Osteocyte (in vitro differentiated cells): ENCODE data around the gene PHACTR3. TPM values are rescaled to one million over a fixed set of nuclear protein-coding genes. Genes with fewer than 3 reads are reported as not detected.
A peak's percentile ranks its signal among the peaks of the same experiment; 100 is the strongest.

ENCODE experiments used
- DNase-seq: peaks from one replicate; pipeline ENCODE4 v3.0.0; 2021; ENCODE audit warnings: mixed read lengths; ENCODE audit not compliant: unreplicated experiment; ENCODE audit errors: extremely low spot score
- H3K27ac Mint-ChIP-seq: one replicate; pipeline ENCODE4 v1.8.0; 2021; ENCODE audit warnings: mild to moderate bottlenecking, mixed read lengths; ENCODE audit not compliant: unreplicated experiment
- H3K27me3 Mint-ChIP-seq: one replicate; pipeline ENCODE4 v1.8.0; 2021; ENCODE audit warnings: mixed read lengths; ENCODE audit not compliant: unreplicated experiment
- H3K36me3 Mint-ChIP-seq: one replicate; pipeline ENCODE4 v1.8.0; 2021; ENCODE audit warnings: mixed read lengths; ENCODE audit not compliant: unreplicated experiment
- H3K4me1 Mint-ChIP-seq: one replicate; pipeline ENCODE4 v1.8.0; 2021; ENCODE audit warnings: mixed read lengths; ENCODE audit not compliant: unreplicated experiment
- H3K4me3 Mint-ChIP-seq: one replicate; pipeline ENCODE4 v1.8.0; 2021; ENCODE audit warnings: mild to moderate bottlenecking, moderate library complexity, mixed read lengths; ENCODE audit not compliant: unreplicated experiment
- H3K9me3 Mint-ChIP-seq: one replicate; pipeline ENCODE4 v1.8.0; 2021; ENCODE audit warnings: mixed read lengths; ENCODE audit not compliant: unreplicated experiment
- CTCF ChIP-seq: fragments of 200-600 bp; sonication (generic); IDR thresholded peaks from 2 replicates; pipeline ENCODE4 v1.5.0; 2021; ENCODE audit warnings: antibody characterized with exemption, mild to moderate bottlenecking, moderate library complexity
- total RNA-seq: library from RNA; stranded (reverse); gene quantifications from 2 replicates; pipeline ENCODE4 v1.2.1, GENCODE V29; 2021

Gene PHACTR3
- total RNA-seq, 1 donor from 2014 or later, result not detected

GRCh38 chr20:59735917-59736316, 131.6 kb downstream of the PHACTR3 start:
- Mint-ChIP-seq H3K4me3 (no peak overlapping the region), H3K36me3 (no peaks in the 10 kb centered on the region), H3K9me3 (no peaks in the 10 kb centered on the region), H3K27ac (no peak overlapping the region), H3K4me1 (no peaks in the 10 kb centered on the region), H3K27me3 (no peaks in the 10 kb centered on the region)
- TF ChIP-seq CTCF, result no peak
- peak; percentile 66 for DNase-seq

GRCh38 chr20:59736366-59736765, 132.0 kb downstream of the PHACTR3 start:
- no peaks in the 10 kb centered on the region for H3K4me1 Mint-ChIP-seq
- H3K27ac Mint-ChIP-seq, result no peak overlapping the region
- H3K27me3 Mint-ChIP-seq, result no peaks in the 10 kb centered on the region
- H3K4me3 Mint-ChIP-seq, result no peak overlapping the region
- H3K9me3 Mint-ChIP-seq, result no peaks in the 10 kb centered on the region
- no peaks in the 10 kb centered on the region for H3K36me3 Mint-ChIP-seq
- TF ChIP-seq CTCF, result no peak
- no peak for DNase-seq

GRCh38 chr20:59737073-59737666, 132.8 kb downstream of the PHACTR3 start:
- no peaks in the 10 kb centered on the region for H3K9me3 Mint-ChIP-seq
- no peaks in the 10 kb centered on the region for H3K27me3 Mint-ChIP-seq
- H3K4me1 Mint-ChIP-seq, result no peaks in the 10 kb centered on the region
- DNase-seq, result no peak
- no peaks in the 10 kb centered on the region for H3K36me3 Mint-ChIP-seq
- no peak overlapping the region for H3K4me3 Mint-ChIP-seq
- no peak for TF ChIP-seq CTCF
- no peak overlapping the region for H3K27ac Mint-ChIP-seq

GRCh38 chr20:59737816-59738215, 133.5 kb downstream of the PHACTR3 start:
- Mint-ChIP-seq H3K27ac (no peak overlapping the region), H3K36me3 (no peaks in the 10 kb centered on the region), H3K9me3 (no peaks in the 10 kb centered on the region), H3K27me3 (no peaks in the 10 kb centered on the region), H3K4me1 (no peaks in the 10 kb centered on the region), H3K4me3 (no peak overlapping the region)
- DNase-seq, result no peak
- TF ChIP-seq CTCF, result no peak

GRCh38 chr20:59738851-59739250, 134.5 kb downstream of the PHACTR3 start:
- no peak overlapping the region for H3K27ac Mint-ChIP-seq
- H3K9me3 Mint-ChIP-seq, result no peaks in the 10 kb centered on the region
- H3K36me3 Mint-ChIP-seq, result no peaks in the 10 kb centered on the region
- no peaks in the 10 kb centered on the region for H3K4me1 Mint-ChIP-seq
- no peak for DNase-seq
- no peaks in the 10 kb centered on the region for H3K27me3 Mint-ChIP-seq
- no peak overlapping the region for H3K4me3 Mint-ChIP-seq
- TF ChIP-seq CTCF, result no peak
